GF-D8 (cell line): ENCODE measurements around the gene NDEL1.
"Not testable (repeated sequence)": the region's sequence is repeated elsewhere in the genome, so short reads cannot be mapped to it uniquely, and the experiment has no call there.

Experiments used
- DNase-seq: peaks from one replicate; lab custom pipeline; 2025; lab: John Stamatoyannopoulos, UW

Gene NDEL1, protein sequence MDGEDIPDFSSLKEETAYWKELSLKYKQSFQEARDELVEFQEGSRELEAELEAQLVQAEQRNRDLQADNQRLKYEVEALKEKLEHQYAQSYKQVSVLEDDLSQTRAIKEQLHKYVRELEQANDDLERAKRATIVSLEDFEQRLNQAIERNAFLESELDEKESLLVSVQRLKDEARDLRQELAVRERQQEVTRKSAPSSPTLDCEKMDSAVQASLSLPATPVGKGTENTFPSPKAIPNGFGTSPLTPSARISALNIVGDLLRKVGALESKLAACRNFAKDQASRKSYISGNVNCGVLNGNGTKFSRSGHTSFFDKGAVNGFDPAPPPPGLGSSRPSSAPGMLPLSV

GRCh38 chr17:8435245-8436168 is at the start of gene NDEL1:
TSS of gene NDEL1 (plus strand) at chr17:8435884. CDS start at chr17:8444272, 8,388 bp downstream.
- DNase-seq = peak; percentile 75

- DNase-seq = peak; percentile 30
These were observed 48.8 kb upstream of the NDEL1 start for GRCh38 chr17:8386841-8387240.

GRCh38 chr17:8387914-8388651 is 47.6 kb upstream of the NDEL1 start:
- DNase-seq = no peak

- DNase-seq = no peak
These were observed 44.0 kb upstream of the NDEL1 start for GRCh38 chr17:8391711-8392110.

DNA sequence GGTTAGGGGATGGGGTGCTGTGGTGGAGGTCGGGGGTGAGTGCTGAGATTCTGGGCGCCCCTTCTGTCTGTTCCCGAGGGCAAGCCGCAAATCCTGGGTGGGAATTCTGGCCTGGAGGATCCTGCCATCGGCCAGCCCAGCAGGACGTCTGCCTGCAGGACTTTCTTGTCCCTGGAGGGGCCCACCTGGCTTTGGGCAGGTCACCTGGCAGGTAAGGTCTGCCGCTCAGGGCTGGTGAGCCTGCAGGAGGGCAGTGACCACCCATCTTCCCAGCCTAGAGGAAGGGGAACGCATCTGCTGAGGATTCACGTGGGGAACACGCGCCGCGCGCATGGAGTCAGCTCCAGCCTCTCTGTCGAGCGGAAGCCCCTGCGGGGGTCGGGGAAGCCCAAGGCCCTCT is 43.4 kb upstream of the NDEL1 start:
- DNase-seq = no peak

DNA sequence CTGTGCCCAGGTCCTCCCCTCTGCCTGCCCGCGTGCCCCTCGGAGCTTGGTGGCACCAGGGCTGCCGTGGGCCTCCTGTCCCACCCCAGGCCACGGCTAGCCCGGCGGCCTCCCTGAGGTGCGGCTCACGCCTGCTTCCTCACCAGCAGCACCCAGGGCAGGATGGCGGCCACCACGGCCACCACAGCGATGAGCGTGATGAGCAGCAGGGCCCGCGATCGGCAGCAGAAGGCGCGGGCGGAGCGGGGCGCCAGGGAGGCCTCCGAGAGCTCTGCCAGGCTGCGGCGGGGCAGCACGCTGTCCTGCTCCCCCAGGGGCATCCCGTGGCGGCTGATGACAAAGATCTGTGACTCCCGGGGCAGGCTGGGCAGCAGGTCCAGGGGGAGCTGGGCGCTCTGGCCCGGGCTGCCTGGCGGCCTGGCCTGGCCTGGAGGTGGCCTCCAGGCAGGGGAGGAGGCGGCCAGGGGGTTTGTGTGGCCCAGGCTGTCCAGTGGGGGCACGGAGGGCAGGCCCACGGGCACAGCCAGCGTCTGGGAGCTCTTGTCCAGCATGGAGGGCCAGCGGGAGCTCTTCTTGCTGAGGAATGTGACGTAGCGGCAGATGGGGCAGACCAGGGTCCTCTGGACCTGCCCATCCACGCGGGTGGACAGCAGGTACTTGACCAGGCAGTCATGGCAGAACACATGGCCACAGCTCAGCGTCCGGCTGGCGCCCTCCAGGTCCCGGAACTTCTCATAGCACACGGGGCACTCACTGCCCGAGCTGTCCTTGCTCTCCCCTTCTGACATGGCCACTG is 42.8 kb upstream of the NDEL1 start:
- DNase-seq = no peak

DNA sequence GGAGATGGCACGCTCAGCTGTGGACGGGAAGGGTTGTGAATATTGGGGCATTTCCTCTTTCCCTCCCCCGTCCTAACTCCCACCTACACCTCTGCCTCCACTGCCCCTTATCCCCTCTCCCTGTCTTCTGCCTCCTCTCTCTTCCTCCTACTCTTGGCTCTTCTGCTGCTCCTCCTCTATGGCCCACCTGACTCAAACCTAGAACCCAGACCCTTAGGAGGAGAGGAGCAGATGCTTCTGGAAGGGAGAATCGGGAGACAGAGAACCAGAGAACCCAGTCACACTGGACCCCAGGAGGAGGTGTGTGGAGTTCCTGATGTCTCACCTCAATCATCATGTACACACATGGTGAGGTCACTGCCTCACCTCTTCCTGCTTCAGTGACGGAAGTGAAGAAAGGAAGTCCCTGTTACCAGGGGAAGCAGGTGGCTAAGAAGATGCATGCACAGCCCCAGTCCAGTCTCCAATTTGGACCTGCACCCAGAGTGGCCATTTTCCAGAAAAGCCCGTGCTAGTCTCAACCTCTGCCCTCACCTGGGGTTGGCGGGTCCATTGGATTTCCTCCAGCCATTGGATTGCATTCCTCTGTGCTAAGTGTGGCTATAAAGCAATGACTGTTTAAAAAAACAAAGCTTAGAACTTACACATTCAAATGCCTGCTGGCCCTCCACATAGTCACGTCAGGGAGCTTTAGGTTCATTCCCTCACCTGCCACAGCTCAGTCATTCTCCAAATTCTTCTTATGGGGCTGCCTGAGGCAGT is 42.0 kb upstream of the NDEL1 start:
- no peak for DNase-seq

GRCh38 chr17:8394497-8394896 is 41.2 kb upstream of the NDEL1 start:
- DNase-seq = not testable (repeated sequence)

GRCh38 chr17:8397636-8398035 is 38.0 kb upstream of the NDEL1 start, which contains the start of gene RNF222:
TSS of gene RNF222 (minus strand) at chr17:8397827. CDS start at chr17:8393461, 4,366 bp downstream.
- DNase-seq = no peak

- no peak for DNase-seq
These were observed 36.7 kb upstream of the NDEL1 start for GRCh38 chr17:8398980-8399379.

DNA sequence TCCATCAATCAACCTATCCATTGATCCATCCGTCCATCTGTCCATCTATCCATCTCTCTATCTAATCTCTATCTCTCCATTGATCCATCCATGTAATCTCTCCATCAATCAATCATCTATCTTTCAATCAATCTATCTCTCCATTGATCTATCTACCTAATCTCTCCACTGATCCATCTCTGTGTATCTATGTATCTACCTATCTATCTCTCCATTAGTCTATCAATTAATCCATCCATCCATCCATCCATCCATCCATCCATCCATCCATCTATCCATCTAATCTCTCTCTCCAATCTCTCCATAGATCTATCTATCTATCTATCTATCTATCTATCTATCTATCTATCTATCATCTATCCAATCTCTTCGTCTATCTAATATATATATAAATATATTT is 34.6 kb upstream of the NDEL1 start:
- no peak for DNase-seq

GRCh38 chr17:8402921-8403536 is 32.7 kb upstream of the NDEL1 start:
- DNase-seq = no peak

DNA sequence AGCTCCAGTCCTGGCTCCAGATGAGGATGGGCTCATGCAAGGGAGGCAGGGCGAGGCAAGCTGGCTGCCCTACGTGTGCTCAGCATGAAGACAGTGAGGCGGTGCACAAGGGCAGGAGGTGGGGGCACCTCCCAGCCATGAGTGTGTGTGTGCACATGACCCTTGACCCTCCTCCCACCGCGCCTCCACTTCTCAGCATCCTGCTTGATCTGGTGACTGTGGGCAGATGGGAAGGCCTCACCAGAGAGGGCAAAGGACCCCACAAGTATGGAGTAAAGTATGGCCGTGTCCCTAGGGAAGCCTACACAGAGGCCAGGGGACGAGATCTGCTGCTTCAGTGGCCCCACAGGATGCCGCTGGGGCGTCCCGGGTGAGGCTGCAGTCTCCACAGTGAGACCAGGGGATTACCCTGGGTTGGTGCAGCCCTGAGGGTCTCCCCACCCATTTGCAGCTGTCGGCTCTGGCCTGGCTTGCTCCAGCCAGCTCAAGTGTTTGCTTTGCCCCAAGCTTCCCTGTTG is 30.1 kb upstream of the NDEL1 start:
- no peak for DNase-seq

DNA sequence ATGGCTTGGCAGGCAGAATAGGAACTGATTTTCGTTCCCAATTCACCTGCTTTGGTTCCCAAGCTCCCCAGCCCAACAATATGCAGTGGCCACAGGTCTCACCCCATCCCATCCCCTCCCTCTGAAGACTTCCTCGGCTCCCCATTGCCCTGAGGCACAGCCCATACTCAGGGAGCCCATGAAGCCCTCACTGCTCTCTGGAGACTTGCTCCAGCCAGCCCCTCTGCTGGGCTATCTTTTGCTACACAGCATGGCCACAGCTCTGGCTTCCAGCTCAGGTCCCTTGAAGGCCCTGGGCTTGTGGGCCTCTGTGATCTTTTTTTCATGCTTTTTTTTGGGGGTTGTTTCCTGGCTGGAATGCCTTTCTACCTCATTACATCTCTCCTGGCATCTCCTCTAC is 29.5 kb upstream of the NDEL1 start:
- DNase-seq = no peak

DNA sequence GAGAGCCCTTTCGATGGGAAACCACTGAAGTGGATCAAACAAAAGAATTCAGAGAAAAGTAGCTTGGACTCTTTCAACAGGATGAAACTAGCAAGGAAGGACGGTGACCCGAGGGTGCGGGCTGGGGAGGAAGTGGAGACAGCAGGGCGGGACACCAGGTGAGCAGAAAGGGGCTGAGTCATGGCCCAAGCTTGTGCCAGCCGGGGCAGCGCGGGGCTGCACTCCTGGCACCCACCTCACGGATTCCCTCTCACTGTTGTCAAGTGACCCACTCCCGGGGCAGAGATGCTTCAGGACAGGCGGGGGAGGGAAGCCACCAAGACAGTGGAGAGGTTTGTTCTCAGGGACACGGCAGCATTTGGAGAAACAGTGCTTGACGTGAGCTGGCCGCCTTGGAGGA is 27.3 kb upstream of the NDEL1 start:
- no peak for DNase-seq

- peak; percentile 13 for DNase-seq
These were observed 25.5 kb upstream of the NDEL1 start for GRCh38 chr17:8409966-8410882.

GRCh38 chr17:8410883-8411238 is 24.8 kb upstream of the NDEL1 start:
- DNase-seq = no peak

GRCh38 chr17:8412089-8412488 is 23.6 kb upstream of the NDEL1 start:
- no peak for DNase-seq

GRCh38 chr17:8413328-8413727 is 22.4 kb upstream of the NDEL1 start:
- DNase-seq = no peak
